Measurements from ENCODE around the gene GREB1. TPM values are rescaled to one million over a fixed set of nuclear protein-coding genes. Genes with fewer than 3 reads are reported as not detected.

GREB1 gene
- total and polyA plus RNA-seq, 2 of the 4 experiments (the other 2 are of a cell fraction): 0.05 TPM; not detected in 1

- no peaks in the 10 kb centered on the region for H3K36me3 ChIP-seq (ENCODE audit: control insufficient read depth, insufficient read depth, low read length)
- H3K4me2 ChIP-seq (ENCODE audit: low read depth, low read length): no peak overlapping the region
- no peak for TF ChIP-seq NFE2L2 (IDR thresholded peaks at IDR 0.05; ENCODE audit: low read depth, low read length)
- no peak for TF ChIP-seq MAZ (IDR thresholded peaks at IDR 0.05; ENCODE audit: borderline replicate concordance, low read depth, low read length)
- TF ChIP-seq CTCF (conservative IDR thresholded peaks at IDR 0.05; ENCODE audit: low read depth, low read length): no peak
- TF ChIP-seq POLR2A (IDR thresholded peaks at IDR 0.05; ENCODE audit: low read depth, low read length): no peak
- no peak for TF ChIP-seq SMC3 (IDR thresholded peaks at IDR 0.05; ENCODE audit: low read depth, low read length)
- TF ChIP-seq USF2 (IDR thresholded peaks at IDR 0.05; ENCODE audit: low read depth, low read length): no peak
- TF ChIP-seq MAFK (IDR thresholded peaks at IDR 0.05; ENCODE audit: low read depth, low read length): no peak
- TF ChIP-seq RAD21 (IDR thresholded peaks at IDR 0.05; ENCODE audit: low read length): no peak
- TF ChIP-seq ELK1 (IDR thresholded peaks at IDR 0.05; ENCODE audit: borderline replicate concordance, low read depth, low read length): no peak
- no peak for TF ChIP-seq FOS (IDR thresholded peaks at IDR 0.05; ENCODE audit: low read depth, low read length)
- no peak for TF ChIP-seq BHLHE40 (IDR thresholded peaks at IDR 0.05; ENCODE audit: low read depth, low read length)
- TF ChIP-seq RCOR1 (IDR thresholded peaks at IDR 0.05; ENCODE audit: insufficient replicate concordance, low read length): no peak
- TF ChIP-seq CHD1 (IDR thresholded peaks at IDR 0.05; ENCODE audit: low read depth, low read length): no peak
- no peak for TF ChIP-seq RFX5 (IDR thresholded peaks at IDR 0.05; ENCODE audit: low read depth, low read length)
- TF ChIP-seq MXI1 (IDR thresholded peaks at IDR 0.05; ENCODE audit: borderline replicate concordance, low read depth, low read length): no peak
- TF ChIP-seq CEBPB (IDR thresholded peaks at IDR 0.05; ENCODE audit: low read depth, low read length): no peak
- no peak overlapping the region for H3K4ac ChIP-seq (ENCODE audit: low read depth, low read length)
- no peak overlapping the region for H3K27ac ChIP-seq (ENCODE audit: insufficient read depth, low read length)
- no peak overlapping the region for H2BK20ac ChIP-seq (ENCODE audit: low read depth, low read length)
- H3K4me3 ChIP-seq (ENCODE audit: insufficient read depth, low read depth, low read length): no peak overlapping the region
- H3K9ac ChIP-seq (ENCODE audit: low read depth, low read length): no peak overlapping the region
- H4K91ac ChIP-seq (ENCODE audit: insufficient read depth, low read depth, low read length): no peak overlapping the region
- no peak overlapping the region for H2AK5ac ChIP-seq (ENCODE audit: low read depth, low read length)
- H3K23ac ChIP-seq (ENCODE audit: low read depth, low read length): no peak overlapping the region
- CTCF ChIA-PET: no interaction called here
- no peak overlapping the region for H2BK5ac ChIP-seq (ENCODE audit: low read depth, low read length, poor library complexity, severe bottlenecking)
- H3K18ac ChIP-seq (ENCODE audit: low read depth, low read length): no peak overlapping the region
- H4K20me1 ChIP-seq (ENCODE audit: insufficient read depth, low read length): no peaks in the 10 kb centered on the region
- H4K8ac ChIP-seq (ENCODE audit: low read depth in 2 of 2, low read length in 2 of 2): no peak overlapping the region
- H2AK9ac ChIP-seq (replicated peaks; ENCODE audit: low read depth, low read length, poor library complexity): no peak overlapping the region
- H2BK15ac ChIP-seq (ENCODE audit: low read depth, low read length): no peak overlapping the region
- H4K5ac ChIP-seq (ENCODE audit: low read depth, low read length): no peak overlapping the region
- BruUV-seq (replicated peaks): no TSS peak
- H3K9me3 ChIP-seq (ENCODE audit: control insufficient read depth, insufficient read depth, low read length): peaks cover 6% of the 10 kb centered on the region; the same call in 1 of the 2 replicates
- in situ Hi-C loops (cut with MboI; ENCODE audit: low sequenced_read_pairs): no loop called here
- no peaks in the 10 kb centered on the region for H3K4me1 ChIP-seq (ENCODE audit: control insufficient read depth, insufficient read depth, low read length)
- dilution Hi-C loops (cut with HindIII; ENCODE audit: low sequenced_read_pairs, unreplicated experiment): no loop called here
- H2AFZ ChIP-seq (replicated peaks; ENCODE audit: low read length, poor library complexity): no peak overlapping the region
- WGBS, 2 experiments (ENCODE audit: extremely low coverage in 2 of 2, insufficient read length in 1 of 2): 88% methylated on average over 8 of the region's 16 CpGs; no CpG with 5 or more reads in 1 of the 2 experiments
- POLR2A ChIA-PET (ENCODE audit: unreplicated experiment): no interaction called here
- intact Hi-C loops (cut with micrococcal nuclease): no loop called here
- no peak overlapping the region for H3K56ac ChIP-seq (ENCODE audit: extremely low read depth, insufficient read depth, low read length)
- no peak overlapping the region for H2BK120ac ChIP-seq (ENCODE audit: low read depth, low read length)
- no peak for DNase-seq
- no peaks in the 10 kb centered on the region for H3K9me1 ChIP-seq (ENCODE audit: insufficient read depth, low read length)
- ATAC-seq (ENCODE audit: low read depth): no peak
- H3K14ac ChIP-seq (replicated peaks; ENCODE audit: low read depth, low read length): no peak overlapping the region
- peaks cover 35% of the 10 kb centered on the region for H3K27me3 ChIP-seq (ENCODE audit: control insufficient read depth, insufficient read depth, low read length)
- H3K79me1 ChIP-seq (ENCODE audit: low read depth in 1 of 2, low read length in 2 of 2): no peaks in the 10 kb centered on the region
Observed at GRCh38 chr2:11551569-11552259, 17.9 kb downstream of the GREB1 start.

Data from IMR-90 (cell line).